ENCODE data around the gene R3HDM1.
A peak's percentile ranks its signal among the peaks of the same experiment; 100 is the strongest.
"Not testable (repeated sequence)": the region's sequence is repeated elsewhere in the genome, so short reads cannot be mapped to it uniquely, and the experiment has no call there.

The R3HDM1 gene

GRCh38 chr2:135647836-135648579 lies 116.7 kb downstream of the R3HDM1 start:
- DNase-seq: no peak

GRCh38 chr2:135650721-135651120 lies 119.4 kb downstream of the R3HDM1 start:
- no peak for DNase-seq

GRCh38 chr2:135651717-135652116 lies 120.4 kb downstream of the R3HDM1 start:
- DNase-seq: no peak

GRCh38 chr2:135654239-135654638 lies 123.0 kb downstream of the R3HDM1 start:
- not testable (repeated sequence) for DNase-seq

- DNase-seq: no peak
Measured at GRCh38 chr2:135657806-135658582, 126.7 kb downstream of the R3HDM1 start.

GRCh38 chr2:135662088-135662487 lies 130.8 kb downstream of the R3HDM1 start:
- DNase-seq: no peak

- no peak for DNase-seq
Measured at GRCh38 chr2:135663148-135663700, 131.9 kb downstream of the R3HDM1 start.

- no peak for DNase-seq
Measured at GRCh38 chr2:135664623-135665068, 133.4 kb downstream of the R3HDM1 start.

- DNase-seq: no peak
Measured at GRCh38 chr2:135667045-135667444, 135.8 kb downstream of the R3HDM1 start.

GRCh38 chr2:135674453-135674852 lies 143.2 kb downstream of the R3HDM1 start:
- no peak for DNase-seq

- DNase-seq: no peak
Measured at GRCh38 chr2:135676031-135676430, 144.7 kb downstream of the R3HDM1 start.

- DNase-seq: no peak
Measured at GRCh38 chr2:135679125-135679524, 147.8 kb downstream of the R3HDM1 start.

- no peak for DNase-seq
Measured at GRCh38 chr2:135685361-135685760, 154.1 kb downstream of the R3HDM1 start.

GRCh38 chr2:135688978-135689377 lies 157.7 kb downstream of the R3HDM1 start:
- no peak for DNase-seq

- DNase-seq: no peak
Measured at GRCh38 chr2:135689679-135690078, 158.4 kb downstream of the R3HDM1 start.

GRCh38 chr2:135694711-135695110 lies 163.4 kb downstream of the R3HDM1 start:
- DNase-seq: no peak

GRCh38 chr2:135698838-135699237 lies 167.6 kb downstream of the R3HDM1 start:
- DNase-seq: no peak

- DNase-seq: no peak
Measured at GRCh38 chr2:135701442-135701841, 170.2 kb downstream of the R3HDM1 start.

GRCh38 chr2:135703300-135703699 lies 172.0 kb downstream of the R3HDM1 start:
- DNase-seq: no peak

GRCh38 chr2:135704075-135704474 lies 172.8 kb downstream of the R3HDM1 start:
- not testable (repeated sequence) for DNase-seq

- DNase-seq: no peak
Measured at GRCh38 chr2:135708159-135708558, 176.9 kb downstream of the R3HDM1 start.

GRCh38 chr2:135709992-135710391 lies 178.7 kb downstream of the R3HDM1 start:
- DNase-seq: peak in 1 of 2 experiments; percentile 36

GRCh38 chr2:135715086-135715485 lies 183.8 kb downstream of the R3HDM1 start:
- DNase-seq: not testable (repeated sequence)
